GM12891 (cell line): ENCODE measurements around the gene BRI3BP.

ENCODE experiments used
- DNase-seq: peaks from one replicate; pipeline ENCODE4 v3.0.0; 2011; ENCODE audit warnings: low spot score; ENCODE audit not compliant: insufficient read length
- FAIRE-seq: peaks from 2 replicates; lab custom pipeline; 2011; peaks lifted over from hg19 to GRCh38; lab: Jason Lieb, UNC
- PAX5 ChIP-seq: IDR thresholded peaks from 2 replicates; pipeline ENCODE4 v1.6.1; 2011; ENCODE audit warnings: low read length, moderate library complexity, mild to moderate bottlenecking; ENCODE audit not compliant: insufficient read depth, severe bottlenecking
- POLR2A ChIP-seq: IDR thresholded peaks from 2 replicates; pipeline ENCODE4 v1.6.1; 2011; ENCODE audit warnings: low read depth, low read length, control low read depth
- POLR2AphosphoS5 ChIP-seq: IDR thresholded peaks from 2 replicates; pipeline ENCODE4 v1.6.1; 2011; ENCODE audit warnings: low read depth, low read length, control low read depth
- POU2F2 ChIP-seq: IDR thresholded peaks from 2 replicates; pipeline ENCODE4 v1.6.1; 2011; ENCODE audit warnings: low read depth, mild to moderate bottlenecking, control low read depth, low read length, moderate library complexity
- SPI1 ChIP-seq: IDR thresholded peaks from 2 replicates; pipeline ENCODE4 v1.6.1; 2011; ENCODE audit warnings: low read depth, low read length, control low read depth
- TAF1 ChIP-seq: IDR thresholded peaks from 2 replicates; pipeline ENCODE4 v1.6.1; 2011; ENCODE audit warnings: low read depth, low read length, control low read depth

The BRI3BP gene

DNA sequence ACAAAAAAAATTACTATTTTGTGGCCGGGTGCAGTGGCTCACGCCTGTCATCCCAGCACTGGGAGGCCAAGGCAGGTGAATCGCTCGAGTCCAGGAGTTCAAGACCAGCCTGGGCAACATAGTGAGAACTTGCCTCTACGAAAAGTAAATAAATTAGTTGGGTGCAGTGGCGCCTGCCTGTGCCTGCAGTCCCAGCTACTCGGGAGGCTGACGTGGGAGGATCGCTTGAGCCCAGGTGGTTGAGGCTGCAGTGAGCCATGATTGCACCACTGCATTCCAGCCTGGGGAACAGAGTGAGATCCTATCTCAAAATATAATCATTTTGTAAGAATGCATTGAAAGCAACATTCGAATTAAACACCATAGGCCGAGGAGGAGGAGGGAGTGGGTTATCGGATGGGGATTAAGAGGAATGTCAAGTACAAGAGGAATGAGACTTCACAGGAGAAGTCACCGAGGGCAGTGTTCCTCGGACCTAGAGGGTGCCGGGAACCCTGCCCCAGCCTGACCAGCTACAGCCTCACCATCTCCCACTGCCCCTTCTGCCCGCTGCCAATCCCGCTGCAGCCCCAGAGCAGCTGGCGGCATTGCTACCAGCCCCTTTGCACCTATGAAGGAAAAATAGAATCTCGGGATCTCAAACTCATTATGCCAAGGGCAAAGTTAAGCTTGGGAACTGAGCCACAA is 39.2 kb downstream of the BRI3BP start:
- no peak for FAIRE-seq
- TF ChIP-seq POLR2AphosphoS5, result no peak
- no peak for DNase-seq

DNA sequence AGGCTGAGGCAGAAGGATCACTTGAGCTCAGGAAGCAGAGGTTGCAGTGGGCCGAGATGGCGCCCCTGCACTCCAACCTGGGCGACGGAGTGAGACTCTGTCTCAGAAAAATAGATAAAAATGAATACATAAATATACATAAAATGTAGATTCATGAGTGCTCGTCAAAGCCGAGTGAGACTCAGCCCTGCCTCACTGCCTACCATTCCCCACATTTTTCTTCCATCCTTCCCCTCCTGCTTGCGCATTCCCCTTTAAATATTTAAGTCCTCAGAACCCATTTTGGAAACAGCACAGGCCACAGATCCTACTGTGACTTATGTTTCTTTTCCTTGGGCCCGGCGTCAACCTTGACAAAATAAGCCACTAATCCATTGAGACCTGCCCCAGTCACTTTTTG is 39.8 kb downstream of the BRI3BP start:
- TF ChIP-seq POU2F2 (no peak), PAX5 (no peak)
- FAIRE-seq, result no peak

DNA sequence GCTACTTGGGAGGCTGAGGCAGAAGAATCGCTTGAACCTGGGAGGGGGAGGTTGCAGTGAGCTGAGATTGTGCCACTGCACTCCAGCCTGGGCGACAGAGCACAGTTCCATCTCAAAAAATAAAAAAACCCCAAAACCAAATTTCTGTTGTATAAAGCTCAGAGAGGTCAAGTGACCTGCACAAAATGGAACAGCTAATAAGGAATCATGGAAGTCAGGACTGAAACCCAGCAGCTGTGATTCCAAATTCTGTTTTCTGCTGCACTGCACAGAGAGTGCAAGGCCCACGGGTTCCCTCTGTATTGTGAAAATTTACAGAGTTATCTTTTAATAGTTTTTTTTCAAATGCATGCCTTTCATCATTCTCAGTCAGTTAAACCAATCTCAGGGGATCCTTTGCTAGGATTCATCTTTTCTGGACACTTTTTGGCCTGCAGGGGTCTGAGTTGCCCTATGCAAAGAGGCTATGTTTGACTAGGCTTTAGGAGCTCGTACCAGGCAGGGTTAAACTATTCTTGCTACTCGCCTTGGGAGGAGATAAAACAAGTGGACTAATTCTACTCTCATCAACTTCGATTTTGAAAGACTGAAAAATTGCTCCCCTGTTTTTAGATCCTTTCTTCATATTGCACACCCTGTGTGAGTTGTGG is 45.7 kb downstream of the BRI3BP start:
- TF ChIP-seq POU2F2, result no peak
- no peak for TF ChIP-seq POLR2A
- no peak for TF ChIP-seq POLR2AphosphoS5
- no peak for TF ChIP-seq PAX5
- no peak for TF ChIP-seq SPI1
- no peak for TF ChIP-seq TAF1
- FAIRE-seq (no peak), DNase-seq (no peak)

More for the DNA sequence above, 39.8 kb downstream of the BRI3BP start:
- DNase-seq, result no peak

- FAIRE-seq, result no peak
- TF ChIP-seq POLR2A (no peak), POU2F2 (peak; percentile 44; the same call in 1 of the 2 replicates)
- DNase-seq, result no peak
Observed at GRCh38 chr12:125049093-125049458, 55.6 kb downstream of the BRI3BP start.

GRCh38 chr12:125050446-125050845 is 57.0 kb downstream of the BRI3BP start:
- DNase-seq (no peak), FAIRE-seq (no peak)
- no peak for TF ChIP-seq PAX5
- TF ChIP-seq SPI1, result no peak
- TF ChIP-seq TAF1, result no peak
- no peak for TF ChIP-seq POLR2A
- no peak for TF ChIP-seq POU2F2
- TF ChIP-seq POLR2AphosphoS5, result no peak

DNA sequence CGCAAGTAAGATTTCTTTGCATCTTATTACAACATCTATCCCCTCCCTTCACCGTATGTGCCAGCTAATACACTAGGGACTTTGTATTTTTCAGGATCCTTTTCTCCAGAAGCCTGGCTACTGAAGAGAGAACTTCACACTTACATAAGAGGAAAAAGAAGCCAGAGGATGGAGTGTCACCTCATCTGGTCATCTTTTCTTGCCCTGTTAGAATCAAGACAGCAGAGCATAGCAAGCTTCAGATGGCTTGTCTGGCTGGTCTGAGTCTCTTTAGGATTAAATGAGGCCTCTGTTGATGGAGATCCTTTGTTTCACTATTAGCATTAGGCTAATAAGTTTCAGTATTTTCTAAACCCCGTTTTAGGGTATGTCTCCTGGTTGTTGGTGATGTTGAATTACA is 57.4 kb downstream of the BRI3BP start:
- TF ChIP-seq SPI1 (no peak), PAX5 (no peak), TAF1 (no peak), POU2F2 (no peak), POLR2AphosphoS5 (no peak), POLR2A (no peak)
- DNase-seq, result no peak
- FAIRE-seq, result no peak

GRCh38 chr12:125053821-125054220 is 60.4 kb downstream of the BRI3BP start:
- FAIRE-seq (no peak), DNase-seq (no peak)
- TF ChIP-seq PAX5 (no peak), TAF1 (no peak), POLR2A (no peak), POU2F2 (no peak), SPI1 (no peak)

- FAIRE-seq, result no peak
Observed at GRCh38 chr12:125055591-125055990, 62.1 kb downstream of the BRI3BP start.

GRCh38 chr12:125056306-125056705 is 62.9 kb downstream of the BRI3BP start:
- TF ChIP-seq POLR2AphosphoS5, result no peak
- no peak for TF ChIP-seq SPI1
- TF ChIP-seq PAX5, result no peak
- TF ChIP-seq TAF1, result no peak
- TF ChIP-seq POLR2A, result no peak
- no peak for TF ChIP-seq POU2F2
- FAIRE-seq (no peak), DNase-seq (no peak)

More at GRCh38 chr12:125055591-125055990, 62.1 kb downstream of the BRI3BP start:
- DNase-seq, result no peak
- TF ChIP-seq POLR2AphosphoS5 (no peak), TAF1 (no peak), POLR2A (no peak), SPI1 (no peak), PAX5 (no peak), POU2F2 (no peak)

DNA sequence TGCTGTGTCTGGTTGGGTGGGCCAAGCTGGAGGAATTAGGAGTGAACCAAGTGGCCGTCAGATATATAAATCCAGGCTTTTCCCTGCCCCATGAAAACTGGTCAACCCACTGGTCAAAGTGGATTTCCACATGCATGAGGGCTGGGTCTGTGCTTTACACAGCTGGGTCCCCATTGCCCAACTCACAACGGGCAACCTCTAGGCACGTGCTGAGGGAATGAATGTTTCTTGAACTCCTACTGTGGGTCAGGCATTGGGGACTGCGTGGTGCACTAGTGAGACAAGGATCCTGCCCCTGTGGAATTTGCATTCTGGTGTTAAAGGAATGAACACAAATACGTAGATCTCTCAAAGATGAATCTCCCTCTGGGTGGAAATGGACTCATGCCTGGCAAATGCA is 64.3 kb downstream of the BRI3BP start:
- TF ChIP-seq POLR2AphosphoS5 (no peak), POLR2A (no peak), POU2F2 (no peak), TAF1 (no peak), PAX5 (no peak), SPI1 (no peak)
- no peak for DNase-seq
- FAIRE-seq, result no peak
